ENCODE measurements around the gene ANAPC16.
A peak's percentile ranks its signal among the peaks of the same experiment; 100 is the strongest.
"Not testable (repeated sequence)": the region's sequence is repeated elsewhere in the genome, so short reads cannot be mapped to it uniquely, and the experiment has no call there.

The ANAPC16 gene

GRCh38 chr10:72277340-72277995 lies 61.7 kb downstream of the ANAPC16 start:
- no peaks in the 10 kb centered on the region for H3K9me3 ChIP-seq (ENCODE audit: control insufficient read depth in 2 of 2, low read length in 2 of 2)
- peaks cover 33 to 49% of the 10 kb centered on the region in 2 donors for H3K4me1 ChIP-seq (ENCODE audit: control insufficient read depth in 2 of 2, insufficient read depth in 2 of 2, low read length in 2 of 2)
- H3K27ac ChIP-seq (ENCODE audit: low read depth in 2 of 2, low read length in 2 of 2): peak overlapping the region; percentile 49
- peaks cover 6 to 13% of the 10 kb centered on the region in 2 donors for H3K36me3 ChIP-seq (ENCODE audit: control insufficient read depth in 2 of 2, insufficient read depth in 2 of 2, low read length in 2 of 2)
- H3K27me3 ChIP-seq (ENCODE audit: control insufficient read depth in 2 of 2, insufficient read depth in 2 of 2, low read length in 2 of 2): no peaks in the 10 kb centered on the region
- H3K9ac ChIP-seq (ENCODE audit: low read depth in 1 of 2, low read length in 2 of 2): no peak overlapping the region
- no peak overlapping the region for H3K4me3 ChIP-seq (ENCODE audit: low read length in 2 of 2)

GRCh38 chr10:72277996-72278667 lies 62.3 kb downstream of the ANAPC16 start:
- Histone ChIP-seq H3K9ac (ENCODE audit: low read depth in 1 of 2, low read length in 2 of 2) (peak overlapping the region in 1 of 2 donors; percentile 24), H3K27me3 (ENCODE audit: control insufficient read depth in 2 of 2, insufficient read depth in 2 of 2, low read length in 2 of 2) (no peaks in the 10 kb centered on the region), H3K27ac (ENCODE audit: low read depth in 2 of 2, low read length in 2 of 2) (peak overlapping the region; percentile 49 to 70), H3K4me3 (ENCODE audit: low read length in 2 of 2) (no peak overlapping the region), H3K9me3 (ENCODE audit: control insufficient read depth in 2 of 2, low read length in 2 of 2) (no peaks in the 10 kb centered on the region), H3K36me3 (ENCODE audit: control insufficient read depth in 2 of 2, insufficient read depth in 2 of 2, low read length in 2 of 2) (peaks cover 6 to 13% of the 10 kb centered on the region in 2 donors), H3K4me1 (ENCODE audit: control insufficient read depth in 2 of 2, insufficient read depth in 2 of 2, low read length in 2 of 2) (peaks cover 28 to 44% of the 10 kb centered on the region in 2 donors)

- Histone ChIP-seq H3K27me3 (ENCODE audit: control insufficient read depth in 2 of 2, insufficient read depth in 2 of 2, low read length in 2 of 2) (no peaks in the 10 kb centered on the region), H3K36me3 (ENCODE audit: control insufficient read depth in 2 of 2, insufficient read depth in 2 of 2, low read length in 2 of 2) (peaks cover 6 to 13% of the 10 kb centered on the region in 2 donors), H3K4me3 (ENCODE audit: low read length in 2 of 2) (no peak overlapping the region), H3K9me3 (ENCODE audit: control insufficient read depth in 2 of 2, low read length in 2 of 2) (no peaks in the 10 kb centered on the region), H3K9ac (ENCODE audit: low read depth in 1 of 2, low read length in 2 of 2) (peak overlapping the region in 1 of 2 donors; percentile 24), H3K4me1 (ENCODE audit: control insufficient read depth in 2 of 2, insufficient read depth in 2 of 2, low read length in 2 of 2) (peaks cover 27 to 43% of the 10 kb centered on the region in 2 donors), H3K27ac (ENCODE audit: low read depth in 2 of 2, low read length in 2 of 2) (peak overlapping the region in 1 of 2 donors; percentile 70)
These were observed 63.0 kb downstream of the ANAPC16 start for GRCh38 chr10:72278668-72279393.

GRCh38 chr10:72279587-72279986 lies 63.8 kb downstream of the ANAPC16 start:
- H3K27me3 ChIP-seq (ENCODE audit: control insufficient read depth in 2 of 2, insufficient read depth in 2 of 2, low read length in 2 of 2); H3K4me3 ChIP-seq (ENCODE audit: low read length in 2 of 2); H3K9me3 ChIP-seq (ENCODE audit: control insufficient read depth in 2 of 2, low read length in 2 of 2); H3K27ac ChIP-seq (ENCODE audit: low read depth in 2 of 2, low read length in 2 of 2); H3K9ac ChIP-seq (ENCODE audit: low read depth in 1 of 2, low read length in 2 of 2): not testable (repeated sequence)
- H3K36me3 ChIP-seq (ENCODE audit: control insufficient read depth in 2 of 2, insufficient read depth in 2 of 2, low read length in 2 of 2): peaks cover 6 to 11% of the 10 kb centered on the region in 2 donors
- H3K4me1 ChIP-seq (ENCODE audit: control insufficient read depth in 2 of 2, insufficient read depth in 2 of 2, low read length in 2 of 2): peaks cover 24 to 39% of the 10 kb centered on the region in 2 donors

- Histone ChIP-seq H3K36me3 (ENCODE audit: control insufficient read depth in 2 of 2, insufficient read depth in 2 of 2, low read length in 2 of 2) (no peaks in the 10 kb centered on the region), H3K4me3 (ENCODE audit: low read length in 2 of 2) (no peak overlapping the region), H3K27ac (ENCODE audit: low read depth in 2 of 2, low read length in 2 of 2) (no peak overlapping the region), H3K27me3 (ENCODE audit: control insufficient read depth in 2 of 2, insufficient read depth in 2 of 2, low read length in 2 of 2) (no peaks in the 10 kb centered on the region), H3K4me1 (ENCODE audit: control insufficient read depth in 2 of 2, insufficient read depth in 2 of 2, low read length in 2 of 2) (peaks cover 5 to 7% of the 10 kb centered on the region in 2 donors), H3K9me3 (ENCODE audit: control insufficient read depth in 2 of 2, low read length in 2 of 2) (no peaks in the 10 kb centered on the region), H3K9ac (ENCODE audit: low read depth in 1 of 2, low read length in 2 of 2) (no peak overlapping the region)
These were observed 67.3 kb downstream of the ANAPC16 start for GRCh38 chr10:72283131-72283530.
